Psoas muscle (tissue), 8 donors: Measurements from ENCODE around the gene CDH15. TPM values are rescaled to one million over a fixed set of nuclear protein-coding genes. Genes with fewer than 3 reads are reported as not detected.
A peak's percentile ranks its signal among the peaks of the same experiment; 100 is the strongest.

Experiments
- ATAC-seq, 4 donors: fragments of 200-7000 bp; cut with Tn5 transposase; one replicate each; pipeline ENCODE4 v1.9.1; 2020; ENCODE audit warnings: moderate library complexity in 3 of 4, mild to moderate bottlenecking in 2 of 4
- DNase-seq, 2 donors: peaks; one replicate each; pipeline ENCODE4 v3.0.0-alpha.2; 2020
- H3K27ac ChIP-seq: fragments of 200-600 bp; one replicate; pipeline ENCODE4 v1.8.0; 2022
- H3K27me3 ChIP-seq, 3 donors: fragments of 200-600 bp in 1 of 3; one replicate each; pipeline versions ENCODE4 v1.6.1 to v1.8.0; 2013 to 2022; ENCODE audit warnings: low read length in 2 of 3, mild to moderate bottlenecking in 2 of 3, moderate library complexity in 1 of 3; ENCODE audit not compliant: insufficient read depth in 3 of 3
- H3K36me3 ChIP-seq, 2 donors: fragments of 200-600 bp in 1 of 2; one replicate each; pipeline versions ENCODE4 v1.6.1 to v1.8.0; 2013 to 2022; ENCODE audit warnings: low read depth in 1 of 2, mild to moderate bottlenecking in 1 of 2, moderate library complexity in 1 of 2; ENCODE audit not compliant: insufficient read depth in 1 of 2
- H3K4me1 ChIP-seq: fragments of 200-600 bp; one replicate; pipeline ENCODE4 v1.8.0; 2022
- H3K4me3 ChIP-seq: fragments of 200-600 bp; one replicate; pipeline ENCODE4 v1.8.0; 2022; ENCODE audit warnings: mild to moderate bottlenecking
- H3K9me3 ChIP-seq: fragments of 200-600 bp; one replicate; pipeline ENCODE4 v1.8.0; 2022
- WGBS, 3 donors: extraction: QIAGEN DNeasy Blood & Tissue Kit; methylation state at CpG; one replicate each; pipeline versions ENCODE4 v1.1.6 to v1.1.7; 2013; 5-methylcytosine and 5-hydroxymethylcytosine counted together
- intact Hi-C, 2 donors: fragments of 100-400 bp; cut with DNase I; formaldehyde crosslinking; loops; one replicate each; pipeline versions ENCODE4 v1.11.0 to v1.14.2; 2022
- polyA plus RNA-seq, 3 donors: library from polyadenylated mRNA; stranded (reverse); fragments of 200-250 nt; gene quantifications; one replicate each; pipeline ENCODE4 v1.2.3, GENCODE V29; 2013
- total RNA-seq, 4 donors: library from RNA; stranded (reverse); fragmentation: NEBNext Ultra II Directional in 2 of 4; extraction: Animal tissue kit (Norgen Biotek cat#: 25700) in 2 of 4; gene quantifications; one replicate each; pipeline versions ENCODE4 v1.2.1 to v1.2.4, GENCODE V29; 2021 to 2023
- TF ChIP-seq, protein P1 (sequence below): fragments of 200-600 bp; IDR thresholded peaks from one replicate; pipeline ENCODE4 v1.8.0; 2022; ENCODE audit warnings: antibody characterized with exemption
- donor health status: healthy with polysubstance abuse.
- donor health status: DM: no; HTN: no; CAD: no; lungs with moderate emphysema.
- donor health status: Bipolar disorder and iron deficiency.
- donor health status: healthy.
- donor health status: DM: yes; HTN: yes; CAD: no.
- donor health status: DM: no; HTN: no; CAD: no.
- donor health status: DM: no; HTN: no; CAD: no.
- donor health status: DM: yes; HTN: yes; CAD: no.

Gene CDH15
- total and polyA plus RNA-seq, 7 donors, result 18.0 to 62.8 (median 36.7) TPM

DNA sequence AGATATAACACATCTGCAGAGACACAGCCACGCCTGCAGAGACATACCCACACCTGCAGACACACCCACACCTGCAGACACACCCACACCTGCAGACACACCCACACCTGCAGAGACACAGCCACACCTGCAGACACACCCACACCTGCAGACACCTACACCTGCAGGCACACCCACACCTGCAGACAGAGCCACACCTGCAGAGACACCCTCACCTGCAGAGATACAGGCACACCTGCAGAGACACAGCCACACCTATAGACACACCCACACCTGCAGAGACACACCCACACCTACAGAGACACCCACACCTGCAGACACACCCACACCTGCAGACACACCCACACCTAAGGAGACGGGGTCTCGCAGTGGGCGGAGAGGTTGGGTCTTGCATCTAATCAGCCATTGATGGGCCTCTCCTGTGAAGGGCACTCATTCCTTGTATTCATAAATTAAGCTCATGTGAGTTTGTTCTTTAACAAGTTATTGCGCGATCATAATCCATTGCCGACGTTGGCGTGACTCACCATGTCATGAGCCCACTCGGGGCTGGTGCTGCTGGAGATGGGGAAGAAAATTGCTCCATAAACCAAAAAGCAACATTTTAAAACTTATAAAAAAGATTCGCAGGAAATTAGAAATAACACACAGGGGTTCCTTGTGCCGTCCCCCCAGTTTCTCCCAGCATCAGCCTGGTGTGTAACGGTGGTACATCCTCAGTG lies 28.9 kb upstream of the CDH15 start:
- WGBS, 3 donors, result 93 to 95% (median 93%) methylated on average over 13 of the region's 13 CpGs
- Histone ChIP-seq H3K27me3 (no peaks in the 10 kb centered on the region), H3K4me1 (no peaks in the 10 kb centered on the region), H3K27ac (no peak overlapping the region), H3K36me3 (peaks cover 5 to 64% of the 10 kb centered on the region in 2 donors), H3K4me3 (no peak overlapping the region), H3K9me3 (no peaks in the 10 kb centered on the region)
- TF ChIP-seq, protein P1, sequence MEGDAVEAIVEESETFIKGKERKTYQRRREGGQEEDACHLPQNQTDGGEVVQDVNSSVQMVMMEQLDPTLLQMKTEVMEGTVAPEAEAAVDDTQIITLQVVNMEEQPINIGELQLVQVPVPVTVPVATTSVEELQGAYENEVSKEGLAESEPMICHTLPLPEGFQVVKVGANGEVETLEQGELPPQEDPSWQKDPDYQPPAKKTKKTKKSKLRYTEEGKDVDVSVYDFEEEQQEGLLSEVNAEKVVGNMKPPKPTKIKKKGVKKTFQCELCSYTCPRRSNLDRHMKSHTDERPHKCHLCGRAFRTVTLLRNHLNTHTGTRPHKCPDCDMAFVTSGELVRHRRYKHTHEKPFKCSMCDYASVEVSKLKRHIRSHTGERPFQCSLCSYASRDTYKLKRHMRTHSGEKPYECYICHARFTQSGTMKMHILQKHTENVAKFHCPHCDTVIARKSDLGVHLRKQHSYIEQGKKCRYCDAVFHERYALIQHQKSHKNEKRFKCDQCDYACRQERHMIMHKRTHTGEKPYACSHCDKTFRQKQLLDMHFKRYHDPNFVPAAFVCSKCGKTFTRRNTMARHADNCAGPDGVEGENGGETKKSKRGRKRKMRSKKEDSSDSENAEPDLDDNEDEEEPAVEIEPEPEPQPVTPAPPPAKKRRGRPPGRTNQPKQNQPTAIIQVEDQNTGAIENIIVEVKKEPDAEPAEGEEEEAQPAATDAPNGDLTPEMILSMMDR, result no peak
- intact Hi-C loops, result no loop called here
- DNase-seq (peak; percentile 3 to 13), ATAC-seq (no peak)

DNA sequence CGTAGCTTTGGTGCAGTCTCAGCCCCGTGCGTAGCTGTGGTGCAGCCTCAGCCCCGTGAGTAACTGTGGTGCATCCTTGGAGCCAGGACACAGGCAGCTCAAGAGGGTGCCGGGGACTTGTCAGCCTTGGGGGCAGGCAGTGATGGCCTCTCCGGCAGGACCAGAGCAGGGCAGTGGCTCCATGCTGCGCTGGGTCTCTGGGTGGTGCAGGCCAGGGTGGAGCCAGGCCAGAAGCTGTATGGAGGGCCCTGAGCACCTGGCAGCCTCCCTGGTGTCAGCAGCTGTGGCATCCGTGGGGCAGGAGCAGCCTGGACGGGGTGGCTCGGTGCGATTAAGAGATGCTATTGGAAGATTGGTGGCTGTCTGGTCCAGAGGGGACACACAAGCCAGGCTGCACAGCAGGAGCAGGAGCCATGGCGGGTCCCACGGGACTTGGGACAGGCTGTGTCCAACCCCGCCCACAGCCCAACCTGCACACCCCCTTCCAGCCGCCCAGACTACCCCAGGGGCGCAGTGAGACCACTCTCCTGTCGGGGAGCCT lies 28.3 kb upstream of the CDH15 start:
- H3K27ac ChIP-seq, result no peak overlapping the region
- H3K4me3 ChIP-seq, result no peak overlapping the region
- intact Hi-C loops, result no loop called here
- 93% methylated on average over 17 of the region's 17 CpGs for WGBS, 3 donors
- H3K9me3 ChIP-seq, result peaks cover 1% of the 10 kb centered on the region
- TF ChIP-seq, protein P1, result no peak
- peaks cover 5 to 70% of the 10 kb centered on the region in 2 donors for H3K36me3 ChIP-seq
- DNase-seq (peak; percentile 9 to 26), ATAC-seq (no peak)
- no peaks in the 10 kb centered on the region for H3K27me3 ChIP-seq
- H3K4me1 ChIP-seq, result no peaks in the 10 kb centered on the region

- WGBS, 3 donors, result 91 to 92% (median 92%) methylated on average over 22 of the region's 22 CpGs
- TF ChIP-seq, protein P1, result no peak
- peaks cover 10% of the 10 kb centered on the region for H3K9me3 ChIP-seq
- H3K4me3 ChIP-seq, result no peak overlapping the region
- ATAC-seq (no peak), DNase-seq (peak in 1 of 2 donors; percentile 8)
- H3K36me3 ChIP-seq, result peaks cover 5 to 75% of the 10 kb centered on the region in 2 donors
- H3K27me3 ChIP-seq, result no peaks in the 10 kb centered on the region
- no peak overlapping the region for H3K27ac ChIP-seq
- intact Hi-C loops, result no loop called here
- H3K4me1 ChIP-seq, result no peaks in the 10 kb centered on the region
Measured at GRCh38 chr16:89143911-89144675, 27.5 kb upstream of the CDH15 start.

DNA sequence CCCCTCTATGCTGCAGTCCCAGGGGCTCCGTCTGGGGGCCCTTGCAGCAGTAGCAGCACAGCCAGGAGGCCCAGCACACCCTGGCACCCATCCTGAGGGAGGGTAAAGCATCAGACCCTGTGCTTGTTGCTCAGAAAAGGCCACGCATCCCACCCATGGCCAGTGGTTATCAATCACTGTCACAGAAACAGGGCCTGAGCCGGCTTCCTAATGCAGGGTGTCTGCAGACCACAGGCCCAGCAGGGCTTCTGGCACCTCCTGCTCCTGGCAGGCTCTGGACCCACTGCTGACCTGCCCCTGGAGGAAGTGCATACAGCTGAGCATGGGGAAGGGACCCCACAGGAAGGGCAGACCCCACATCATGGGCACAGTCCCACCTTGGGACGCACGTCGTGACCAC lies 26.9 kb upstream of the CDH15 start:
- DNase-seq (peak in 1 of 2 donors; percentile 3), ATAC-seq (no peak)
- Histone ChIP-seq H3K9me3 (peaks cover 16% of the 10 kb centered on the region), H3K36me3 (peaks cover 5 to 80% of the 10 kb centered on the region in 2 donors), H3K4me3 (no peak overlapping the region), H3K27ac (no peak overlapping the region), H3K27me3 (no peaks in the 10 kb centered on the region), H3K4me1 (no peaks in the 10 kb centered on the region)
- intact Hi-C loops, result no loop called here
- WGBS, 3 donors, result 79 to 91% (median 87%) methylated on average over 6 of the region's 6 CpGs
- TF ChIP-seq, protein P1, result no peak
